A549 (cell line): ENCODE results near the gene THEM5.

ENCODE experiments used
- POLR2A ChIP-seq: IDR thresholded peaks from 2 replicates; pipeline ENCODE4 v1.6.1; 2012; ENCODE audit warnings: mild to moderate bottlenecking, low read length
- RAD21 ChIP-seq, 2 experiments: fragments of >200 bp in 1 of 2; sonication (Bioruptor Twin) in 1 of 2; formaldehyde crosslinking in 1 of 2; IDR thresholded peaks in 1 of 2; conservative IDR thresholded peaks in 1 of 2; 2 replicates in 1 of 2; 3 replicates in 1 of 2; pipeline ENCODE4 v1.6.1; 2012 to 2018; ENCODE audit warnings: inconsistent platforms in 1 of 2
- RARB ChIP-seq: fragments of 250-450 bp; sonication (Bioruptor Pico); IDR thresholded peaks from 2 replicates; pipeline ENCODE4 v1.8.0; 2021; ENCODE audit warnings: mild to moderate bottlenecking, moderate library complexity
- RNF2 ChIP-seq: fragments of 200-600 bp; sonication (generic); IDR thresholded peaks from 2 replicates; pipeline ENCODE4 v1.6.1; 2016; ENCODE audit warnings: low read depth, mild to moderate bottlenecking, antibody characterized with exemption, moderate library complexity, borderline replicate concordance
- ZSCAN20 ChIP-seq: fragments of 250-450 bp; sonication (Bioruptor Pico); IDR thresholded peaks from 2 replicates; pipeline ENCODE4 v1.8.0; 2022; ENCODE audit warnings: mild to moderate bottlenecking, moderate library complexity
- TF ChIP-seq, protein P1 (sequence below): fragments of >200 bp; sonication (Bioruptor Twin); formaldehyde crosslinking; IDR thresholded peaks from 3 replicates; pipeline ENCODE4 v1.5.1; 2016

DNA sequence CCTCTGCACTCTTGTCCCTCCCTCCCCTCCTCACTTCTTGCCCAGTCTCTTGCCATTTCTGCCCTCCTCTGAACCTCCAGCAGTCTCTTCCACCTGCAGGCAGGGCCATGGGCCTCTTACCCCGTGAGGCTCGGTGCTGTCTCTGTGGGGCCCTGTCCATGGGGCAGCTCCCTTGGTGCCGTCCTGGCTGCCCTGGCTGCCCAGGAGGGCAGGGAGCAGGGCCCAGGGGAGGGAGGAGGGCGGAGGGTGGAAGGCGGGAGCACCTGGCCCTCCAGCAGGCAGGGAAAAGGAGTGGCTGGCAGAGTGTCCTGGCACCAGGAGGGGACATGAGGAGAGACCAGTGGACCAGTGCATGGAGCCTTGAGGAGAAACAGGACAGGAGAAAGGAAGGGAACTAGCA lies 21.9 kb downstream of the THEM5 start, which contains the start of gene RORC:
- TF ChIP-seq, protein P1, sequence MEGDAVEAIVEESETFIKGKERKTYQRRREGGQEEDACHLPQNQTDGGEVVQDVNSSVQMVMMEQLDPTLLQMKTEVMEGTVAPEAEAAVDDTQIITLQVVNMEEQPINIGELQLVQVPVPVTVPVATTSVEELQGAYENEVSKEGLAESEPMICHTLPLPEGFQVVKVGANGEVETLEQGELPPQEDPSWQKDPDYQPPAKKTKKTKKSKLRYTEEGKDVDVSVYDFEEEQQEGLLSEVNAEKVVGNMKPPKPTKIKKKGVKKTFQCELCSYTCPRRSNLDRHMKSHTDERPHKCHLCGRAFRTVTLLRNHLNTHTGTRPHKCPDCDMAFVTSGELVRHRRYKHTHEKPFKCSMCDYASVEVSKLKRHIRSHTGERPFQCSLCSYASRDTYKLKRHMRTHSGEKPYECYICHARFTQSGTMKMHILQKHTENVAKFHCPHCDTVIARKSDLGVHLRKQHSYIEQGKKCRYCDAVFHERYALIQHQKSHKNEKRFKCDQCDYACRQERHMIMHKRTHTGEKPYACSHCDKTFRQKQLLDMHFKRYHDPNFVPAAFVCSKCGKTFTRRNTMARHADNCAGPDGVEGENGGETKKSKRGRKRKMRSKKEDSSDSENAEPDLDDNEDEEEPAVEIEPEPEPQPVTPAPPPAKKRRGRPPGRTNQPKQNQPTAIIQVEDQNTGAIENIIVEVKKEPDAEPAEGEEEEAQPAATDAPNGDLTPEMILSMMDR, result no peak
- TF ChIP-seq RAD21 (conservative IDR thresholded peaks at IDR 0.05 in 1 of 2, IDR thresholded peaks at IDR 0.05 in 1 of 2) (no peak), RNF2 (no peak), POLR2A (no peak), RARB (no peak), ZSCAN20 (CRISPR knock-in tag) (no peak)
